DND-41 (cell line): ENCODE measurements around the gene NKAIN2.

Experiments used
- CTCF ChIP-seq: IDR thresholded peaks from 2 replicates; pipeline ENCODE4 v1.5.1; 2012; ENCODE audit warnings: borderline replicate concordance, low read length, moderate library complexity, mild to moderate bottlenecking; ENCODE audit not compliant: poor library complexity, severe bottlenecking; ENCODE audit errors: extremely low read depth
- EZH2 ChIP-seq: IDR thresholded peaks from 3 replicates; pipeline ENCODE4 v1.6.1; 2012; ENCODE audit warnings: borderline replicate concordance, low read depth, mild to moderate bottlenecking, moderate library complexity, low read length, inconsistent platforms; ENCODE audit not compliant: severe bottlenecking

- TF ChIP-seq CTCF (no peak), EZH2 (no peak)
These were observed 629.0 kb downstream of the NKAIN2 start for GRCh38 chr6:124432620-124433019.
